ENCODE measurements around the gene APBA3.

DNA sequence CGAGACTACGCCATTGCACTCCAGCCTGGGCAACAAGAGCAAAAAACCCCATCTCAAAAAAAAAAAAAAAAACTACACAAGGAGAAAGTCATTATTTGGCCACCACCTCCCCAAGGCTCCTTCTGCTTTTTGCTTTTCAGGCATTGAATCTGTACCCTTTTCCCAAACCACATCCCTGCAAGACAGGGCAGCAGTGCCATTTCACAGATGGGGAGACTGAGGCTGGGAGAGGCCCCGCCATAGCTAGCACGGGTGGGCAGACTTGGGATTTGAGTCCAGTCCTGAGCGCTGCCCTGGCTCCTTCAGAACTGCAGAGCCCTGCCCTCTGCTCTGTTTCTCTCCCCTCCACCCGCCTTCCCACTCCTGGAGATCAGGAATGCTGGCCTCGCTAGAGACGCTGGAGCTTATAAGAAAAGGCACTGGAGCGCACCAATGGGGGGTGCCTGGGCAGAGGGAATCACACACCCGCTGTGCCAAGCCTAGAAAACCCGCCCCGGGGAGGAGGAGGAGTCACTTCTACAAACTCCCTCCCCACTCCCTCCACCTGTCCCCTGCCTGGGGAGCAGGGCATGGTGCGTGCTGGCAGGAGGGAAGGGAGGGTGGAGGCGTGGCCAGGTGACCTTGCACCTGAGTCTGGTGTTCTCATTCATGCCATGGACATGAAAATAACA is 35.7 kb downstream of the APBA3 start:
- TF ChIP-seq, protein P1, sequence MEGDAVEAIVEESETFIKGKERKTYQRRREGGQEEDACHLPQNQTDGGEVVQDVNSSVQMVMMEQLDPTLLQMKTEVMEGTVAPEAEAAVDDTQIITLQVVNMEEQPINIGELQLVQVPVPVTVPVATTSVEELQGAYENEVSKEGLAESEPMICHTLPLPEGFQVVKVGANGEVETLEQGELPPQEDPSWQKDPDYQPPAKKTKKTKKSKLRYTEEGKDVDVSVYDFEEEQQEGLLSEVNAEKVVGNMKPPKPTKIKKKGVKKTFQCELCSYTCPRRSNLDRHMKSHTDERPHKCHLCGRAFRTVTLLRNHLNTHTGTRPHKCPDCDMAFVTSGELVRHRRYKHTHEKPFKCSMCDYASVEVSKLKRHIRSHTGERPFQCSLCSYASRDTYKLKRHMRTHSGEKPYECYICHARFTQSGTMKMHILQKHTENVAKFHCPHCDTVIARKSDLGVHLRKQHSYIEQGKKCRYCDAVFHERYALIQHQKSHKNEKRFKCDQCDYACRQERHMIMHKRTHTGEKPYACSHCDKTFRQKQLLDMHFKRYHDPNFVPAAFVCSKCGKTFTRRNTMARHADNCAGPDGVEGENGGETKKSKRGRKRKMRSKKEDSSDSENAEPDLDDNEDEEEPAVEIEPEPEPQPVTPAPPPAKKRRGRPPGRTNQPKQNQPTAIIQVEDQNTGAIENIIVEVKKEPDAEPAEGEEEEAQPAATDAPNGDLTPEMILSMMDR (IDR thresholded peaks at IDR 0.05; ENCODE audit: low read length), result no peak
- TF ChIP-seq EZH2phosphoT487 (IDR thresholded peaks at IDR 0.05; ENCODE audit: low read length), result no peak

All from MM.1S (cell line).